PC-3 (cell line): ENCODE data around the gene NXPE3. TPM values are rescaled to one million over a fixed set of nuclear protein-coding genes. Genes with fewer than 3 reads are reported as not detected.
A peak's percentile ranks its signal among the peaks of the same experiment; 100 is the strongest.

Experiments
- ATAC-seq: fragments of 200-7000 bp; cut with Tn5 transposase; 2 replicates; pipeline ENCODE4 v1.9.1; 2020; ENCODE audit warnings: mild to moderate bottlenecking, moderate library complexity
- BruUV-seq: library from RNA; stranded (reverse); fragments of 400-500 nt; replicated peaks from 2 replicates; lab custom pipeline; 2021; lab: Mats Ljungman, UMichigan
- CTCF ChIA-PET: fragments of 300-600 bp; sonication (Branson Sonifier 250); formaldehyde crosslinking; loops from one replicate; lab custom pipeline; 2022; ENCODE audit warnings: antibody characterized with exemption; lab: Charles Lee
- POLR2A ChIA-PET: fragments of 300-600 bp; sonication (Branson Sonifier 250); formaldehyde crosslinking; loops from one replicate; lab custom pipeline; 2022; ENCODE audit warnings: antibody characterized with exemption; ENCODE audit not compliant: unreplicated experiment; lab: Charles Lee
- DNase-seq: peaks from one replicate; pipeline ENCODE4 v3.0.0-alpha.2; 2015
- H2AFZ ChIP-seq: fragments of 300-600 bp; sonication (generic); 2 replicates; pipeline ENCODE4 v1.6.0; 2016; ENCODE audit warnings: antibody characterized with exemption, low read length
- H3F3A ChIP-seq: fragments of 300-600 bp; sonication (generic); one replicate; pipeline ENCODE4 v1.6.0; 2017; ENCODE audit warnings: antibody characterized with exemption, low read length, control low read depth, mild to moderate bottlenecking; ENCODE audit not compliant: unreplicated experiment
- H3K27ac ChIP-seq: fragments of 300-600 bp; sonication (generic); 2 replicates; pipeline ENCODE4 v1.5.1; 2016; ENCODE audit warnings: mild to moderate bottlenecking, low read length
- H3K27me3 ChIP-seq: fragments of 300-600 bp; sonication (generic); 2 replicates; pipeline ENCODE4 v1.6.1; 2016; ENCODE audit warnings: low read length, mixed read lengths
- H3K36me3 ChIP-seq: fragments of 300-600 bp; sonication (generic); 2 replicates; pipeline ENCODE4 v1.6.1; 2016; ENCODE audit warnings: low read depth, mixed run types, low read length, mixed read lengths
- H3K4me1 ChIP-seq: fragments of 300-600 bp; sonication (generic); 2 replicates; pipeline ENCODE4 v1.5.1; 2016; ENCODE audit warnings: low read length; ENCODE audit not compliant: insufficient read depth
- H3K4me2 ChIP-seq: fragments of 300-600 bp; sonication (generic); 2 replicates; pipeline ENCODE4 v1.6.0; 2016; ENCODE audit warnings: low read length
- H3K4me3 ChIP-seq: fragments of 300-600 bp; sonication (generic); 2 replicates; pipeline ENCODE4 v1.5.1; 2016; ENCODE audit warnings: mild to moderate bottlenecking, low read length, mixed read lengths
- H3K79me2 ChIP-seq: fragments of 300-600 bp; sonication (generic); 2 replicates; pipeline ENCODE4 v1.6.1; 2017; ENCODE audit warnings: low read length, mixed read lengths
- H3K9ac ChIP-seq: fragments of 300-600 bp; sonication (generic); 2 replicates; pipeline ENCODE4 v1.6.0; 2016; ENCODE audit warnings: mild to moderate bottlenecking, low read length
- H3K9me2 ChIP-seq: fragments of 300-600 bp; sonication (generic); replicated peaks from 2 replicates; pipeline ENCODE4 v1.6.1; 2016; ENCODE audit warnings: mixed run types, low read length, mixed read lengths
- H3K9me3 ChIP-seq: fragments of 300-600 bp; sonication (generic); 2 replicates; pipeline ENCODE4 v1.6.1; 2016; ENCODE audit warnings: low read length, mixed read lengths
- H4K20me1 ChIP-seq: fragments of 300-600 bp; sonication (generic); 2 replicates; pipeline ENCODE4 v1.6.1; 2016; ENCODE audit warnings: low read length, mixed read lengths
- EZH2 ChIP-seq: fragments of 300-600 bp; sonication (generic); IDR thresholded peaks from one replicate; pipeline ENCODE4 v1.6.1; 2017; ENCODE audit warnings: antibody characterized with exemption, mild to moderate bottlenecking, low read length; ENCODE audit not compliant: unreplicated experiment
- EZH2phosphoT487 ChIP-seq: fragments of 300-600 bp; sonication (generic); IDR thresholded peaks from 2 replicates; pipeline ENCODE4 v1.6.1; 2018; ENCODE audit warnings: mild to moderate bottlenecking, antibody characterized with exemption, low read length, borderline replicate concordance
- intact Hi-C: fragments of 100-400 bp; cut with micrococcal nuclease; formaldehyde crosslinking; loops from 2 replicates; pipeline ENCODE4 v1.9.0; 2023
- total RNA-seq: library from RNA; depleted of rRNA; stranded (reverse); fragments of >200 nt; gene quantifications from 2 replicates; pipeline ENCODE4 v1.2.3, GENCODE V29; 2014
- TF ChIP-seq, protein P1 (sequence below): fragments of 300-600 bp; sonication (generic); conservative IDR thresholded peaks from 2 replicates; pipeline ENCODE4 v1.5.1; 2017; ENCODE audit warnings: antibody characterized with exemption, low read depth, mild to moderate bottlenecking, low read length

Gene NXPE3
- total RNA-seq, 1 experiment from 2014 or later, result 12.6 TPM

DNA sequence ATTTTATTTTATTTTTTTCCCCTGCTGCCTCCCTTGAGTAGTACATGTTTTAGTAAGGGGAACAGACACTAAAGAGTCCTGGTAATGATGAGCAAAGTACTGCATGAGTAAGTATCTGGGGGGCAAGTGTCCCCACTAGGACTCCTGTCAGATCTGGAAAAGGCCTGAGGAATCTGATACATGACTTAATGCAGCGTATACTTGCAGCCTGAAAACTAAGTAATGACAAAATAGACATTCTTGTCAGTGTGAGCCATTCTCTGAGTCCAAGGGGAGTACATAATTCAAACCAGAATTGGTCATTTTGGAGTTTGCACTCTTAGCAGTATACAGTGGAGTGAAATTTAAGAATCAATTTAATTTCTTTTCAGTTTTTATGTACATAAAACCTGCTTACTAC is 27.5 kb downstream of the NXPE3 start:
- Histone ChIP-seq H3K79me2 (no peaks in the 10 kb centered on the region), H2AFZ (no peak overlapping the region), H3K4me2 (no peak overlapping the region), H3K4me1 (peaks cover 12% of the 10 kb centered on the region), H3K9ac (no peak overlapping the region), H3K9me2 (no peaks in the 10 kb centered on the region), H3K27me3 (no peaks in the 10 kb centered on the region), H4K20me1 (no peaks in the 10 kb centered on the region), H3K9me3 (no peaks in the 10 kb centered on the region), H3F3A (no peaks in the 10 kb centered on the region), H3K27ac (no peak overlapping the region), H3K4me3 (no peak overlapping the region), H3K36me3 (peaks cover 5% of the 10 kb centered on the region; the same call in 1 of the 2 replicates)
- ATAC-seq (no peak), DNase-seq (no peak)
- ChIA-PET POLR2A (no interaction called here), CTCF (no interaction called here)
- intact Hi-C loops, result loop anchor here (5.0 kb wide), 2 partner anchors 661 to 866 kb away; no protein-coding TSS in a partner anchor
- TF ChIP-seq EZH2phosphoT487, result no peak
- no peak for TF ChIP-seq EZH2
- TF ChIP-seq, protein P1, sequence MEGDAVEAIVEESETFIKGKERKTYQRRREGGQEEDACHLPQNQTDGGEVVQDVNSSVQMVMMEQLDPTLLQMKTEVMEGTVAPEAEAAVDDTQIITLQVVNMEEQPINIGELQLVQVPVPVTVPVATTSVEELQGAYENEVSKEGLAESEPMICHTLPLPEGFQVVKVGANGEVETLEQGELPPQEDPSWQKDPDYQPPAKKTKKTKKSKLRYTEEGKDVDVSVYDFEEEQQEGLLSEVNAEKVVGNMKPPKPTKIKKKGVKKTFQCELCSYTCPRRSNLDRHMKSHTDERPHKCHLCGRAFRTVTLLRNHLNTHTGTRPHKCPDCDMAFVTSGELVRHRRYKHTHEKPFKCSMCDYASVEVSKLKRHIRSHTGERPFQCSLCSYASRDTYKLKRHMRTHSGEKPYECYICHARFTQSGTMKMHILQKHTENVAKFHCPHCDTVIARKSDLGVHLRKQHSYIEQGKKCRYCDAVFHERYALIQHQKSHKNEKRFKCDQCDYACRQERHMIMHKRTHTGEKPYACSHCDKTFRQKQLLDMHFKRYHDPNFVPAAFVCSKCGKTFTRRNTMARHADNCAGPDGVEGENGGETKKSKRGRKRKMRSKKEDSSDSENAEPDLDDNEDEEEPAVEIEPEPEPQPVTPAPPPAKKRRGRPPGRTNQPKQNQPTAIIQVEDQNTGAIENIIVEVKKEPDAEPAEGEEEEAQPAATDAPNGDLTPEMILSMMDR, result no peak
- no TSS peak for BruUV-seq

DNA sequence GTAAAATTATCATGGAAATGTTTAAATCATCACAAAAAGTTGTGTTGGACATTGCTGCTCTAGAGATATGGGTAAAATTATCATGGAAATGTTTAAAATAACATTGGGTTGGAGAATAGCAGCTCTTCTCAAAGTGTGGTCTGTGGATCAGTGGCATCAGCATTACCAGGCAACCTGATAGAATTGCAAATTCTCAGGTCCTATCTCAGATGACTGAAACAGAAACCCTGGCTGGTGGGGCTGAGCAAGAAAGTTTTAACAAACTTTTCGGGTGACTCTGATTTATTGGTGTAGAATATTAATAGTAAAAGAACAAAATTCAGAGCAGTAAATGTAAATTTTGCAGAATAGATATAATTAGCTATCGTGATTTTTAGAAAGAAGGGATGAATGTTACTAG is 28.9 kb downstream of the NXPE3 start:
- ChIA-PET CTCF (interaction anchor here (2.9 kb wide), 1 partner anchor 418 kb away, joined by 14 read pairs; no protein-coding TSS in a partner anchor), POLR2A (no interaction called here)
- H2AFZ ChIP-seq, result no peak overlapping the region
- no peak overlapping the region for H3K27ac ChIP-seq
- DNase-seq (no peak), ATAC-seq (no peak)
- no peak overlapping the region for H3K4me2 ChIP-seq
- peaks cover 12% of the 10 kb centered on the region for H3K4me1 ChIP-seq
- BruUV-seq, result no TSS peak
- intact Hi-C loops, result loop anchor here (2.0 to 5.0 kb wide), 4 partner anchors 199 to 864 kb away; no protein-coding TSS in a partner anchor
- H3K27me3 ChIP-seq, result no peaks in the 10 kb centered on the region
- H3K79me2 ChIP-seq, result no peaks in the 10 kb centered on the region
- H3K4me3 ChIP-seq, result no peak overlapping the region
- H3F3A ChIP-seq, result no peaks in the 10 kb centered on the region
- H3K36me3 ChIP-seq, result no peaks in the 10 kb centered on the region
- no peak overlapping the region for H3K9ac ChIP-seq
- H4K20me1 ChIP-seq, result no peaks in the 10 kb centered on the region
- no peaks in the 10 kb centered on the region for H3K9me2 ChIP-seq
- H3K9me3 ChIP-seq, result no peaks in the 10 kb centered on the region
- TF ChIP-seq EZH2phosphoT487 (no peak), EZH2 (no peak)
- TF ChIP-seq, protein P1, result no peak

DNA sequence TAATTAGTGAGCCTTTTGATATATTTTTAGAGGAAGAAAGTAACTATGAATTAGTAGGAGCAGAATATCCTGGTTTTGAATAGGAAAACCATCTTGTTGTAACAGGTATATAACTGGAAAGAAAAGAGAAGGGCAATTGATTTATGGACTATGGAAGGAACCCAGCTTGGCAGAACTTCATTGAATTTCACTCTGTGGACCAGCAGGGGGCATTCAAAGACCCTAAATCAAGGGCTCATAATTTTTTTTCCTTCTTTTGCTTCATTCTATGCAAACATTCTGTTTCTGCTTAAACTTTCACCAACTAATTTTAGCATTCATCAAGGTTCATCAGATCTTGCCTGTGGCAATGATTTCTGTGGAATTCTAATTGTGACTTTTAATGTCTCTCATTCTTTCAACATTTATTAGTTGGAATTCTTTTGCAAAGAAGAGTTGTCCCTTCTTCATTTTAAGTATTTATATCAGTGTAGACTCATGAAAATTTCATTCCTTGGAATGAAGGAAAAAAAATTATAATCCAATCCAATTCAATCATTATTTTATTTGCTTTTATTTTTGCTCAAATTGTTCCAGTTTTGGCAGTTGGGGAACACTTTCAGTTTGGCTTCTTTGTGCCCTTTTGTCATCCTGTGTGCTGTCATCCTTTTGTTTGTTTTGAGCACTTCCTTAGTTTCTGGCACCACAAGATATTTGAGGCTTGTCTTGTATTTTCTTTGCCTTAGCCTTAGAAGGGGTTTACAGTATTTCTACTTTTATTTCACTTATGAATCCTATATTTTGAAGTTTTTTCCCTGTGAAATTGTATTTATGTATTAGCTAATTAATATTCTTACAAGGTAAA is 30.4 kb downstream of the NXPE3 start:
- H2AFZ ChIP-seq, result no peak overlapping the region
- H3K9me3 ChIP-seq, result no peaks in the 10 kb centered on the region
- CTCF ChIA-PET, result interaction anchor here (2.9 kb wide), 1 partner anchor 416 kb away, joined by 14 read pairs; no protein-coding TSS in a partner anchor
- ATAC-seq (peak; percentile 78), DNase-seq (peak; percentile 74)
- peaks cover 19% of the 10 kb centered on the region for H3K4me1 ChIP-seq
- H3F3A ChIP-seq, result no peaks in the 10 kb centered on the region
- intact Hi-C loops, result loop anchor here (1.0 to 10.0 kb wide), 10 partner anchors 53 to 863 kb away; no protein-coding TSS in a partner anchor
- TF ChIP-seq EZH2 (no peak), EZH2phosphoT487 (no peak)
- TF ChIP-seq, protein P1, result peak; percentile 93
- H4K20me1 ChIP-seq, result no peaks in the 10 kb centered on the region
- no peaks in the 10 kb centered on the region for H3K79me2 ChIP-seq
- H3K4me3 ChIP-seq, result no peak overlapping the region
- H3K36me3 ChIP-seq, result no peaks in the 10 kb centered on the region
- POLR2A ChIA-PET, result no interaction called here
- H3K27ac ChIP-seq, result peak overlapping the region; percentile 58
- no TSS peak for BruUV-seq
- no peaks in the 10 kb centered on the region for H3K9me2 ChIP-seq
- peak overlapping the region; percentile 51 for H3K9ac ChIP-seq
- no peaks in the 10 kb centered on the region for H3K27me3 ChIP-seq
- H3K4me2 ChIP-seq, result peak overlapping the region; percentile 52
